HG03025 (cell line): ENCODE measurements around the gene CDC45.
"Not testable (repeated sequence)": the region's sequence is repeated elsewhere in the genome, so short reads cannot be mapped to it uniquely, and the experiment has no call there.

Experiments used
- ATAC-seq: cut with Tn5 transposase; IDR thresholded peaks from one replicate; pipeline ENCODE4 v1.9.1; 2021; ENCODE audit warnings: mild to moderate bottlenecking, moderate library complexity; ENCODE audit not compliant: unreplicated experiment, low FRiP score

CDC45 gene

GRCh38 chr22:19479355-19480172, at the start of gene CDC45:
TSS of gene CDC45 (plus strand) at chr22:19479920. CDS start at chr22:19479969, 49 bp downstream.
- ATAC-seq = peak; percentile 73

- no peak for ATAC-seq
These were observed 49.5 kb upstream of the CDC45 start for GRCh38 chr22:19429950-19430889.

- peak; percentile 8 for ATAC-seq
These were observed 48.7 kb upstream of the CDC45 start for GRCh38 chr22:19430890-19431541.

GRCh38 chr22:19431649-19432132, 48.0 kb upstream of the CDC45 start, which contains the start of gene HIRA:
TSS of gene HIRA (minus strand) at chr22:19431733. CDS start at chr22:19431476, 257 bp downstream.
- ATAC-seq = peak; percentile 63

GRCh38 chr22:19432133-19432851, 47.4 kb upstream of the CDC45 start, which contains the start of gene MRPL40:
TSS of gene MRPL40 (plus strand) at chr22:19432545. CDS start at chr22:19432555, 10 bp downstream.
- ATAC-seq = peak; percentile 66

- no peak for ATAC-seq
These were observed 45.3 kb upstream of the CDC45 start for GRCh38 chr22:19434401-19434800.

- no peak for ATAC-seq
These were observed 44.7 kb upstream of the CDC45 start for GRCh38 chr22:19434829-19435580.

- ATAC-seq = not testable (repeated sequence)
These were observed 43.1 kb upstream of the CDC45 start for GRCh38 chr22:19436444-19437161.

- no peak for ATAC-seq
These were observed 41.4 kb upstream of the CDC45 start for GRCh38 chr22:19438298-19438697.

- no peak for ATAC-seq
These were observed 39.1 kb upstream of the CDC45 start for GRCh38 chr22:19440411-19441195.

GRCh38 chr22:19442166-19442565, 37.6 kb upstream of the CDC45 start:
- ATAC-seq = no peak

GRCh38 chr22:19443544-19444211, 36.0 kb upstream of the CDC45 start:
- no peak for ATAC-seq

GRCh38 chr22:19445279-19445982, 34.3 kb upstream of the CDC45 start:
- ATAC-seq = not testable (repeated sequence)

GRCh38 chr22:19446603-19447329, 33.0 kb upstream of the CDC45 start:
- no peak for ATAC-seq

- peak; percentile 66 for ATAC-seq
These were observed 32.2 kb upstream of the CDC45 start, which contains the start of gene C22orf39 for GRCh38 chr22:19447330-19448075. TSS of gene C22orf39 (minus strand) at chr22:19447711. CDS start at chr22:19447688, 23 bp downstream.
